ENCODE data around the gene TEX264. TPM values are rescaled to one million over a fixed set of nuclear protein-coding genes. Genes with fewer than 3 reads are reported as not detected.

The TEX264 gene
- polyA plus RNA-seq, 3 donors = 57.0 to 68.8 (median 66.4) TPM

DNA sequence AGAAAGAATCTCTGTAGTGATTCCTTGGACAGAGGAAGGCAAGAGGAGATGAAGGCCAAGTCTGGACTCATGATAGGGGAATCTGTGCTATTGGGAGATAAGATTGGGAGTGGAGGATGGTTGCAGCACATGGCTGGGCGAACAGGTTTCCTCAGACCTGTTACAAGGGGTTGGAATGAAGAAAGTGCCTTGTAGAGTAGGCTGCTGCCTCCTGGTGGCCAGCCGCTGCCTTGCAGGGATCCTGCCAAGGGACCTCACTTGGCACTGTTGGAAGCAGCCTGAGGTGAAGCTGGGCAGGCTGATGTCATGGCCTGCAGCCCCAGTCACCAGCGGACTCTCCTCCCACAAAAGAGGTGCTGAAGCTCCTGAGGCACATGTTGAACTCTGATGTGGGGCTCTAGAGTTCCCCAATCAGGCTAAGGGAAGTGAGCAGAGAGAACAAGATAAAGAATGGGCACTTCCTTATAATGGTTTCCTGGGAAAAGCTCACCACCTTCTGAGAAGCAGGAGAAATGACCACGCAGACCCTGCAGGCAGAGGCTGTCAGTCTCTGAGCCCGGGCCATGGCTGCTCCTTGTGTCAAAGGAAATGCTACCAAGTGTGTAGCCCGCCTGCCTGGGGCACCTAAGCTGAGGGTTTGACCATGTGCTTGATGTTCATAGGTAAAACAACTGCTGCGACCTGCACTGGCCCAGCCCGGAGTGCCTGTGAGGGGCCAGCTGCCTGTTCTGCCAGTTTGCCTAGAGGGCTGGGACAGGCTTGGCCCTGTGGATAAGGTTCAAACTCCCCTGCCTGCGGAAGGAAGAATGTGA is 1.6 kb upstream of the TEX264 start:
- DNase-seq (ENCODE audit: extremely low read depth in 1 of 11, low read depth in 9 of 11, low spot score in 4 of 11) = peak in 9 of 11 donors; percentile 33 to 69 (median 51)

DNA sequence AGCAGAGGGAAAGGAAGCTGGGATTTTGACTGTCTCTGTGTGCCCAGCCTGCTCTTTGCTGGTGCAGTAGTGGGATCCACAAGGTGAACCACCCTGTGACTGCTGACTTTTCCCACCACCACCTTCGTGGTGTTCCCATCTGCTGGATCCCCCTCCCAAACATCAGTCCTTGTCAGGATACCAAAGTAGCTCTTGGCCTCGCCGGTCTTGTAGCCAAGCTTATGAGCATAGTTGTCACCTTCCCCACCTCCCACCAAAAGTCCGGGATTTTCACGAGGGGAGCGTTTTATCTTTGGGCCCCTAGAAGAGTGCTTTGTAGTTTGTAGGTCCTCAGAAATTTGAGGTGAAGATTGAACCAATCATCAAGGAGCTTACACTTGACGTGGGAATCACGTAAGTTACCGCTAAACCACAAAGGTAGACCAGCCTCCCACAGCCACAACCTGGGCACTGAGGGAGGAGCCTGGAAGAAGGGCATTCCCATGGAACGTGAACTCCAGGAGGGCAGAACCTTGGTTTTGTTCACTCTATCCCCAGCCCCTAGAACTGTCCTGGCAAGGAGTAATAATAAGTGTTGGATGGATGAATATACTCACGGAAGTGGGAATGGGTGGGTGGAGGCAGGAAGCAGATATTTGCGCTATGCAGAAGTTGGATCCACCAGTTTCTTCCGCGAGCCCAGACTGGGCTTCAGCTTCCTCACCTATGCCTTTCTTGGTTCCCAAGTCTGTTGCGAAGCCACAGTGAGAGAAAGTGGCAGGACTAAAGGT is 814 bp upstream of the TEX264 start:
- no peak for DNase-seq (ENCODE audit: extremely low read depth in 1 of 11, low read depth in 9 of 11, low spot score in 4 of 11)

DNA sequence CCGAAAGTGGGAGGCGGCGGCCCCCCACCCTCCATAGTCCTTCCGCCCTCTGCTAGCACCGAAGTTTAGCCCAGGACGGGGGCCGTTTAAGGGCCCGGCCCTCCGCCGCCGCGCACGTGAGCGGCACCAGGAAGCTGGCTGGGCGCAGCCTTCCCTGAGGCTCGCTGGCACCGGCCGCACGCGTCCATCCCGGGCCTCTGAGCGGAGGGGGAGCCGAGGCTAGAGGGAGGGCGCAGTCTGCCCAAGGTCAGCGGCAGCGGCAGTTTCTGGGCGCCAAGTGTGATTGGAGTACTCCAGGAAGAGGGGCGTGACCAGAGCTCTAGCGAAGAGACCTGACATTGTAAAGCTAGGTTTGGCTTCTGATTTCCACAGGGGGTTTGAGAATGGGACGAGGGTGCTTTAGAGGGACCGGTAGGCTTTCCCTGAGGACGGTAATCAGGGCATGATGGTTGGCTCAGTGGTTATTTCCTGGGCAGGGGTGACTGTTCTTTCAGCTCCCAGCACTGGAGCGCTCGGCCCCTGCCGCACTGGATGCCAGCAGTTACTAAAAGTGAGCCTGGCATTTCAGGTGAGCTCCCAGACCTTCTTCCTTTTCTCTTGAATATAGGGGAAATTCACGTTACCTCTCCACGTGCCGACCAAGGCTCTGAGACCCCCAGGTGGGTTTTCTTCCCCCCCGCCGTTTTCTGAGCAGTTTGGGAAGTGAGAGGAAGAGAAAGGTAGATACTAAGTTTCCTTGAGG is 853 bp downstream of the TEX264 start:
- peak in 9 of 11 donors; percentile 25 to 67 (median 58) for DNase-seq (ENCODE audit: extremely low read depth in 1 of 11, low read depth in 9 of 11, low spot score in 4 of 11)

DNA sequence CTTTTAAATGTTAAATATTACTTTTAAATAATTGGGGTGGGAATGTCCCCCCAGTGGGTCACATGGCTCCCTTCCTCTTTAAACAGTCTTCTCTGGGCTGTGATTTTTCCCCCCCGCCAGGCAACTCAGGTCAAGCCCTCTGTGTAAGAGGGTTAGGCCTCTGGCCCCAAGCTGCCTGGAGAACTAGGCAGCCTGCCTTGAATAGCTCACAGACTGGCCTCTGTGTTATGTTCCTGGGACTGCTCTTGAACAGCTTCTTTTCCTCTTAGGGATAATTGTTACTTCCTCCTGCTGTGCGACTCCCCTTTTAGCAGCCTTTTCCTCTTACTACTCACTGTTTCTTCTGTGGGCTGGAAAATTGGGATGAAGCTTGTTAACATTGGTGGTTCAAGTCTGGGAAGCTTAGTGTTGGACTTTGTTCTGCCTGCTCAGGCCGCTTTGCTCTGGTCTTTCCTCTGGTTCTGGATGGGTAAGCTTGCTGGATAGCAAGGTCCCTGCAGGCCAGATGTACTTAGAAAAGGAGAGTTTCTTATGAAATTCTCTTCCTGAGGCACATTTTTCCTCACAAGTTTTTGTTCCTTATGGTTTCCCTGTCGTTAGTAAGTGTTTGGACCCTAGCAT is 2.2 kb downstream of the TEX264 start:
- no peak for DNase-seq (ENCODE audit: extremely low read depth in 1 of 11, low read depth in 9 of 11, low spot score in 4 of 11)

DNA sequence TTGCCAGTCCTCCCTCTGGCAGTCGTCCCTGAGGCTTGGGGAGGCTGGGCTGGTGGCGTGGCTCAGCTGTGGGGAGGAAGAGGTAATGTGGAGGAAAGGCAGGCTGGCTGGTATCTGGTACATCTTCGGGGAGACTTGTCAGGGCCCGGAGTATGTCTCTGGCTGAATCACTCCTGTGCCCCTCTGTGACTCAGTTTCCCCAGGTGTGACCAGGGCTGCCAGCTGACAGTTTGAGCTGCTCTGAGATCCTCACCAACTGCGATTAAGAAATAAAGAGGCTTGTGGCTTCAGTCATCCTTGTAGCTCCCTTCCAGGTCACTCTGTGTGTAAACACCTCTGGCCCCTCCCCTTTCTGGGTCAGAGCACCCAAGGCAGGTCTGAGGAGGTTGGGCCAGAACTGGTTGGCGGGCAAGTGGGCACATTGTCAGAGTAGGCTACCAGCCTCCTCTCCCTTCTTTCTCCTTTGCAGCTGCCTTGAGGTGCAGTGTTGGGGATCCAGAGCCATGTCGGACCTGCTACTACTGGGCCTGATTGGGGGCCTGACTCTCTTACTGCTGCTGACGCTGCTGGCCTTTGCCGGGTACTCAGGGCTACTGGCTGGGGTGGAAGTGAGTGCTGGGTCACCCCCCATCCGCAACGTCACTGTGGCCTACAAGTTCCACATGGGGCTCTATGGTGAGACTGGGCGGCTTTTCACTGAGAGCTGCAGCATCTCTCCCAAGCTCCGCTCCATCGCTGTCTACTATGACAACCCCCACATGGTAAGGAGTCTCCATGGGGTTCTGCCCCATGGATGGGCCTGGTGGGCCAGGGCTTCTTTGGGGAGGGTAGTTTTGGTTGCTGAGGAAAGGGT is 3.0 kb downstream of the TEX264 start:
- no peak for DNase-seq (ENCODE audit: extremely low read depth in 1 of 11, low read depth in 9 of 11, low spot score in 4 of 11)

DNA sequence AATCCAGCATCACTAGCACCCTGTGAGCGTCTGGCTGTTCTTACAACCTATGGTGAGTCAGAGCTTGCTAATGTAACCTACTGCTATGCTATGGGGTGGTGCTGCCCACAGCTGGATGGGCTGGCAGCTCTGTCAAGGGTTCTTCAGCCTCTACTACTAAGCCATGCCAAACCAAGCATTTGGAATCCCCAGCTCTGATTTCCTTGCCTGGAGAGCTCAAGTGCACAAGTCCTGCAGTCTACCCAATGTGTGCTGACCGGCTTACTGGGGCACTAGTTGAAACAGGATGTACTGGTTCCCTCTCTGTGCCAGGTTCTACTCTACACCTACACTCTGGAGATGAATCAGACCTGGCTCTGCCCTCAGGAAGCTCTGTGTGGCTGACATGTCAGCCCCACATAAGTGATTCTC is 4.2 kb downstream of the TEX264 start:
- DNase-seq (ENCODE audit: extremely low read depth in 1 of 11, low read depth in 9 of 11, low spot score in 4 of 11) = no peak

DNA sequence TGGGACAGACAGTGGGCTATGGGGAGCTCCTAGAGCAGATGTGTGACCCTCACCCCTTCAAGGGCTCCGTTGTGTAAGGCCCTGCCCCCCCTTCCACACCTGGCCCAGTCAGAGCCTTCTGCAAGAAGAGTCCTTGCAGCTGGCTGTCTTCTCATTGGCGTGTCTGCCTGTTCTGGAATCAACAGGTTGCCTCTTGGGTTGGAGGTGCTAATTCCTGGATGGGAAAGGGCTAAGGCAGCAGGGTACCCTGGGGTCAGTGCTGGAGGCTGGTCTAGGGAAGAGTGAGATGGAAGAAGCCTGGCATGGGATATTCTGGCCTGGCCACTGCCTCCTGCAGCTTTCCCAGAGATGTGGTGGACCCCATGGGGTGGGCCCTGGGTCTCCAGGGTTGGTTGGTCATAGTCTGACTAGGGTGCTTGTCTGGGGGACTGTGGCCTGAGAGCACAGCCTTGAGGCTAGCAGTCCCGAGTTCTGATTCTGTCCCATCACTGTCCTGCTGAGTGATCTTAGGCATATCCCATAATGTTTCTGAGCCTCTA is 5.1 kb downstream of the TEX264 start:
- no peak for DNase-seq (ENCODE audit: extremely low read depth in 1 of 11, low read depth in 9 of 11, low spot score in 4 of 11)

DNA sequence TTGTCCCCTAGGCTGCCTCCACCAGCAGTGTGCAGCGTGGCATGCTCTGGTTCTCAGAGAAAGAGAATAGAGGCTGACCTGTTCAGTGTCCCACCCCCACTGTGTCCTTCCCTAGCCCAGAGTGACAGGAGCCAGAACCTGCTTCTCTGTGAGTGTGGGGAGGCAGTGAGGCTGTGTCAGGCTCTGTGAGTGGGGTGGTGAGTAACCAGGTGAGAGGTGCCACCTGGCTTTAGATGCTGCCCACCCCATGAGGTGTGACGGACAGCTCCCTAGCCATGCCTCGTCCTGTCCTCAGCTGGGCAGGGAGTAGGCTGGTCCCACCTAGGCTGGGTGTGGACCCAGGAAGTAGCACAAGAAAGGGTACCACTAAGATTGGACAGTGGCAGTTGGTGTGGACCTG is 6.3 kb downstream of the TEX264 start:
- no peak for DNase-seq (ENCODE audit: extremely low read depth in 1 of 11, low read depth in 9 of 11, low spot score in 4 of 11)

DNA sequence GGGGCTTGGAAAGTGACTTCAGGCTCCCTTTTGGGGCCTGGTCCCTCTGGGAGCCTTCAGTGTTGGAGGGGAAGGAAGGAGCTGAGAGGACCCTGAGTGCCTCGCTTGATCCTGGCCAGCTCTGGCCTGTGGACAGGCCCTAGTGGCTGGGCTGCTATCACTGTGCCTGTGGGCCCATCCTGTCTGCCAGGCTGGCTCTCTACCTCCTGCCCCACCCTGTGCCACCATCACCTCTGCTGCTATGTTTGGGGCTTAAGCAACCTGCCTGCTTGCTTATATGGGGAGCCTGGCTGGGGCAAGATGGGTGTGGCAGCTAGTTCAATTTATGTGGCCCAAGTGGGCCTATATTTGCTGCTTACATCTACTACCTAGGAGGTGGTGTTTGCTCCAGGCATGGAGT is 7.1 kb downstream of the TEX264 start:
- DNase-seq (ENCODE audit: extremely low read depth in 1 of 11, low read depth in 9 of 11, low spot score in 4 of 11) = no peak

DNA sequence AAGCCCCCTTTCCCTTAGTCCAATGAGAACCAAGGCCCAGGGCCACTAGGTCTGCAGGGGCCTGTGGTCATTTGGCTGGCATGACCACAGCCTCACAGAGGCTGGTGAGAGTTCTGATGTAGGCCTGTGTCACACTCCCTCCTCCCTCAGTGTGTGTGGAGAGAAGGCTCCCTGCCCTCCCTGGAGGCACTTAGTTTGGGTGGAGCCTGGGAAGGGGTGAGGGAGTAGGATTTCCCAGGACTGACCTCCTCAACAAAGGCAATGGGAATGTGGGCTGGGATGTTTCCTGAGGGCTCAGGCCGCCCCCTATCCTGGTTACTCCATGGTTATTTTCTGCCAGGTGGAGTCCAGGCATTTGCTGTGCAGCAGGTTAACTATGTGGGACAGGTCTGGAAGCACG is 7.6 kb downstream of the TEX264 start:
- DNase-seq (ENCODE audit: extremely low read depth in 1 of 11, low read depth in 9 of 11, low spot score in 4 of 11) = no peak

DNA sequence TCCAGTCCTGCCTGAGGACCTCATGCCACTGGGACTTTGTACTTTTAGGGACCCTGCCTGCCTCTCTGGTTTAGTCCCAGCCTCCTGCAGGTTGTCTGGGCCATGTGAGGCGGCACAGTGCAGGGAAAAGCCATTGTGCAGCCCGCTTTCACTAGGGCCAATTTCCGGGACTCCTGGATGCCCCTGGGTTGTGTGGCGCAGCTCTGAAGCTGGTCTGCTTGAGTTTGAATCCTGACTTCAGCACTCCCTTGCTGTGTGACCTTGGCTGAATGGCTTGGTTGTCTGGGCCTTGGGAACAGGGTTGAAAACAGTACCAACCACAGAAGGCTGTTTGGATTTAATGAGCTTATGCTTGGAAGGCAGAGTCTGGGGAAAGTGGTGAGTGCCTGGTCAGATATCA is 8.3 kb downstream of the TEX264 start:
- no peak for DNase-seq (ENCODE audit: extremely low read depth in 1 of 11, low read depth in 9 of 11, low spot score in 4 of 11)

DNA sequence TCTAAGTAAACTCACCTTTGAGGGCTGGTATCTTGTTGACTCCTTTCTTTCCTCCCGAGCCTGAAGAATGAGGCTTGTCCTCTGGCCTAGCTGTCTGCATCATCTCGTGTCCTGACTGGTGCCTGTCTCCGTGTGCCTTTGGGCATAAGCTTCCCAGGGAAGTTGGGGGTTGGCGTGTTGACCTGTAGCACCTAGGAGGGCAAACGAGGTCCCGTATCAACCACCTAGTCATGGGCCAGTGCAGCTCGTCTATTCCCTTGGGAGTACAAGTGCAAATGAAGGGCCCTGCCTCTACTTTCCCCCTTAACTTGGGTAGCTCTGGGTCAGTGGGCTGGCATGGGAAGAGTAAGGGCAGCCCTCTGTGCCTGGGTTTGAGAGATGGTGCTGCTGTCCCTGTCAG is 8.7 kb downstream of the TEX264 start:
- DNase-seq (ENCODE audit: extremely low read depth in 1 of 11, low read depth in 9 of 11, low spot score in 4 of 11) = no peak

DNA sequence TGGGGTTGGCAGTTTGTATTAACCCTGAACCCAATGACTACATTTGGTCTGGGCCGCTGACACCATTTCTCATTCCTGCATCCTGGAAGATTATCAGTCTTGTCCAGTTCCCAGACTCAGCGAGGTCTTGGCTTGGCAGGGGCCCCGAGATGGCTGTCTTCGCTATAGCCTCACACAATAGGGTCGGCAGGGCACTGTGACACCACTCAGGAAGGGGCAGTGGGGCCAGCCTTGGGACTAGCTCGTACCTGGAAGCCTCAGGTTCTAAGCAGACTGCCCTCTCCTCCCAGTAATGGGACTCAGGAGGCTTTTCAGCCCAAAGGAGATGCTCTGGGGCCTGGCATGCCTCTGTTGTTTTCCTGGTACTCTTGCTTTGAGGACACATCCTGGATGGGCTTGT is 9.1 kb downstream of the TEX264 start:
- no peak for DNase-seq (ENCODE audit: extremely low read depth in 1 of 11, low read depth in 9 of 11, low spot score in 4 of 11)

DNA sequence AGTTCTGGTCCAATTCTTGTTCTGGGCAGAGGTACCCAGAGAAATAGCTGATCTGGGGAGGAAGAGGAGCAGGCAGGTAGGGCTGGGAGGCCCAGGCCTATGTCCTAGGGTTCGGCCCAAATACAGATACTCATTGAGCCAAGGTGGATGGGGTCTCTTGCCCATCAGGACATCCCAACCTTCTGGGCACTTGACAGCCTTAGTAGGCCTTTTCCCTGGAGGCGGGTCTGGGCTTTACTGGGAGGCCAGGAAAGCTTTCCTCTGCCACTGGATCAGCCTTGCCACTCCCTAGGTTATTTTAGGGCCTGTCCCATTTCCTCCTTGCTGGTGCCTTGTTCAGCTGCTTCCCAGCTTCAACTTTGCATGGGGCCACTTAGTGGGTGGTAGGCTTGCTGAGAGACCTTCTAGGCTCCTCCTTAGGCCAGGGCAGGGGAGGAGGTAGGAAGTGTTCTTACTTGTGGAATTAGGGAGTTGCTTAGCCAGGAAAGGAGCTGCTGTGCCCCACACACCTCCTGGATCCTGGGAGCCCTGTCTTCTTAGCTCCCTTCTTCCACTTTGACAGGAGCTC is 9.7 kb downstream of the TEX264 start:
- no peak for DNase-seq (ENCODE audit: extremely low read depth in 1 of 11, low read depth in 9 of 11, low spot score in 4 of 11)

DNA sequence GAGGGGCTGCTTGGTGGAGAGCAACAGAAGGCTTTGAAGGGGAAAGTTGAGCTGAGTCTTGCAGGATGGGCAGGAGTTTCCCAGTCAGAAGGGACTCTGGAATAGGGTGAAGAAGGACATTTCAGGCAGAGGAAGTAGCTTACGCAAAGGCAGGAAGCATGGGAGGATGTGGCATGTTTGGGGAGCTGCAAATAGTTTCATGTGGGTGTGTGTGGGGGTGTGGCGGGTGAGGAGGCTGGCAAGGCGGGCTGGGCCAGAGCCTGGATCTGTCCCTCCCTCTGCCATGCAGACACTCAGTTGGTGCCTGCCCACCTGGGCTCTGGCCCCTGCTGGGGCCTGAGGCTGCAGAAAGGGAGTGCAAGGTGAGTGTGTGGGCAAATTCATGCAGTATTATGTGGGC is 10.4 kb downstream of the TEX264 start:
- no peak for DNase-seq (ENCODE audit: extremely low read depth in 1 of 11, low read depth in 9 of 11, low spot score in 4 of 11)

DNA sequence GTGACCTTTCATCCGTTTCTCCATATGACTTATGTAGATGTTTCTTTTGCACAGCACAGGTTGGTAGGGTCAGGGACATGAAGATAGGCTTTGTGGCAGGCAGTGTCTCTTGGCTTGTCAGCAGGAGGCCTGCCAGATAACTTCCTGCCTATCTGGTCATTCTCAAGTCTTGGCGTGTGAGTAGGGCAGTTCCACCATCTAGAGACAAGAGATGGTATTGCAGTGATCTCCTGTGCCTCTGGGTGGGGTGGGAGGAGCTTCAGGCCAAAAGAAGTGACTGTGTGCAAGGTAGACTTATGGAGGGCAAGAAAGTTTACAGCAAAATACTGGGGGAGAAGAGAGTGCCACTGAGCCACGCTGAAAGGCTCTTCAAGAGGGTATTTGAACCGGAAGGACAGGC is 11.0 kb downstream of the TEX264 start:
- DNase-seq (ENCODE audit: extremely low read depth in 1 of 11, low read depth in 9 of 11, low spot score in 4 of 11) = peak in 10 of 11 donors; percentile 37 to 67 (median 50)

DNA sequence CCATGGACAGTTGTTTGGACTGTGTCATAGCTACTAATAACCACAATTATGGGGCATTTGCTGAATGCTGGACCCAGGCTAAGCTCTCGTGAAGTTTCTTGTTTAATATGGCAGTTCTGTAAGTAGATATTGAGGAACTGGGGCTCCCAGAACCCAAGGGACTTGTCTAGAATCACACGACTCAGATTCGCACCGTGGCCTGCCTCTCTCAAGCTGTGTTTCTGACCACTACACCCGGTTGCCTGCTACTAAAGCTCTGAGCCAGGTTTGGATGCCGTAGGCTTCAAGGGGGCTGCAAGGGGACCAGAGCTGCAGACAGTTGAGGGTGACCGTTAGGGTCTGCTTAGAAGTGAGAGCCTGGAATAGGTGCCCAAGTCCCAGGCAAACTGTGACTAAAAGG is 11.5 kb downstream of the TEX264 start:
- no peak for DNase-seq (ENCODE audit: extremely low read depth in 1 of 11, low read depth in 9 of 11, low spot score in 4 of 11)

DNA sequence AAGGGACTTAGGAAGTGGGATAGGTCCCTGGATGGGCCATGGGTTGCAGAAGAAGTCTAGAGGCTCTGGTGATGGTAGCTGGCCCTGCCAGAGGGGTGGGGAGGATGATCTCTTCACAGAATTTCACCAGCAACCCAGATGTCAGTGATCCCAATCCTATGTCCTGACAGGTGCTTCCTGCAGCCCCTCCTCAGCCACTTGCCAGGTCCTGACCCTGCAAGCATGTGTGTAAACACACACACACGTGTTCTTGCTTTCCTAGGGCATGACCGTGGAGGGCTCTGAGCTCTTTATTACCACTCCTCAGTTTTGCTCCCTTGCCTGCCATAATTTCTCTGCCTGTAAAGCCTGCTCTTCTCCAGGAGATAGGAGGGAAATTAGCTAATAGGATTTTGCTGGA is 12.5 kb downstream of the TEX264 start:
- DNase-seq (ENCODE audit: extremely low read depth in 1 of 11, low read depth in 9 of 11, low spot score in 4 of 11) = no peak
